ENCODE measurements around the gene RARS1.

DNA sequence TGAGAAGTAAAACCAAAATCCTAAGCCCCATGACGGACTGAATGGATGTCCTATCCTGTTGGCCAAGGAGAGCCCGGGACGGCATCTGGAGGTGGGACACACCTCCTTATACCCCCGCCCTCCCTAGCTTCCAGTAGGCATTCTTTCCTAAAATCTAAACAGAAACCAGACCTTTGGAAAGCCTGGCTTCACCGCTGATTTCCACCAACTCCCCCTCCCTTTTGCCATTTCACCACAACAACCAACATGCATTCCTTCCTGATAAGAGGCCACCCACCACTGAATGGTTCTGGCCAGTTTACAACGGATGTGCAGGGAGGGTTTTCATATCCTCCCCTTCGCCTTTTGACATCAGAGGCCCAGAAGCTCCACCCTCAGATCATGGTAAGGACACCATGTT, 9.2 kb upstream of the RARS1 start:
- TF ChIP-seq, protein P1, sequence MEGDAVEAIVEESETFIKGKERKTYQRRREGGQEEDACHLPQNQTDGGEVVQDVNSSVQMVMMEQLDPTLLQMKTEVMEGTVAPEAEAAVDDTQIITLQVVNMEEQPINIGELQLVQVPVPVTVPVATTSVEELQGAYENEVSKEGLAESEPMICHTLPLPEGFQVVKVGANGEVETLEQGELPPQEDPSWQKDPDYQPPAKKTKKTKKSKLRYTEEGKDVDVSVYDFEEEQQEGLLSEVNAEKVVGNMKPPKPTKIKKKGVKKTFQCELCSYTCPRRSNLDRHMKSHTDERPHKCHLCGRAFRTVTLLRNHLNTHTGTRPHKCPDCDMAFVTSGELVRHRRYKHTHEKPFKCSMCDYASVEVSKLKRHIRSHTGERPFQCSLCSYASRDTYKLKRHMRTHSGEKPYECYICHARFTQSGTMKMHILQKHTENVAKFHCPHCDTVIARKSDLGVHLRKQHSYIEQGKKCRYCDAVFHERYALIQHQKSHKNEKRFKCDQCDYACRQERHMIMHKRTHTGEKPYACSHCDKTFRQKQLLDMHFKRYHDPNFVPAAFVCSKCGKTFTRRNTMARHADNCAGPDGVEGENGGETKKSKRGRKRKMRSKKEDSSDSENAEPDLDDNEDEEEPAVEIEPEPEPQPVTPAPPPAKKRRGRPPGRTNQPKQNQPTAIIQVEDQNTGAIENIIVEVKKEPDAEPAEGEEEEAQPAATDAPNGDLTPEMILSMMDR (conservative IDR thresholded peaks at IDR 0.05; ENCODE audit: low read depth, low read length), result no peak
- TF ChIP-seq EZH2 (IDR thresholded peaks at IDR 0.05; ENCODE audit: borderline replicate concordance, low read depth, low read length, poor library complexity, severe bottlenecking), result no peak
